Peyer's patch (tissue), 4 donors: ENCODE measurements around the gene HMX1. TPM values are rescaled to one million over a fixed set of nuclear protein-coding genes. Genes with fewer than 3 reads are reported as not detected.

Experiments
- DNase-seq, 3 donors: peaks; one replicate each; pipeline ENCODE4 v3.0.0-alpha.2; 2017 to 2019
- H3K27ac ChIP-seq, 4 donors: fragments of 200-600 bp; sonication (generic); one replicate each; pipeline ENCODE4 v1.5.1; 2016 to 2019
- H3K27me3 ChIP-seq, 2 donors: fragments of 200-600 bp; sonication (generic); one replicate each; pipeline ENCODE4 v1.5.1; 2019
- H3K36me3 ChIP-seq, 3 donors: fragments of 200-600 bp; sonication (generic); one replicate each; pipeline ENCODE4 v1.5.1; 2016 to 2019
- H3K4me1 ChIP-seq, 4 donors: fragments of 200-600 bp; sonication (generic); one replicate each; pipeline ENCODE4 v1.5.1; 2016 to 2019
- H3K4me3 ChIP-seq, 4 donors: fragments of 200-600 bp; sonication (generic); 1 replicate in 3 of 4; 2 replicates in 1 of 4; pipeline ENCODE4 v1.5.1; 2016 to 2019; ENCODE audit warnings: mild to moderate bottlenecking in 1 of 4
- H3K9me3 ChIP-seq, 4 donors: fragments of 200-600 bp; sonication (generic); one replicate each; pipeline ENCODE4 v1.5.1; 2016 to 2019; ENCODE audit warnings: mild to moderate bottlenecking in 1 of 4
- CTCF ChIP-seq, 6 experiments: fragments of 450-650 bp in 4 of 6; fragments of 200-600 bp in 2 of 6; sonication (generic) in 1 of 6; IDR thresholded peaks; one replicate each; pipeline ENCODE4 v1.5.1; 2017 to 2019; ENCODE audit warnings: antibody characterized with exemption in 6 of 6, mild to moderate bottlenecking in 3 of 6, moderate library complexity in 1 of 6
- POLR2A ChIP-seq, 2 donors: fragments of 450-650 bp; IDR thresholded peaks; one replicate each; pipeline ENCODE4 v1.5.1; 2017; ENCODE audit warnings: antibody characterized with exemption in 2 of 2, mild to moderate bottlenecking in 2 of 2, moderate library complexity in 2 of 2
- total RNA-seq, 4 donors: library from RNA; depleted of rRNA; stranded (reverse); fragments of >200 nt; gene quantifications; one replicate each; pipeline ENCODE4 v1.1.0, GENCODE V29; 2016

HMX1 gene
- total RNA-seq, 4 donors from 2014 or later, result not detected

GRCh38 chr4:8865681-8866310 is 5.8 kb downstream of the HMX1 start:
- Histone ChIP-seq H3K27me3 (peaks cover 0 to 35% of the 10 kb centered on the region in 2 donors), H3K27ac (no peak overlapping the region), H3K4me1 (peaks cover 0 to 5% (median 0%) of the 10 kb centered on the region in 4 donors), H3K36me3 (no peaks in the 10 kb centered on the region), H3K4me3 (no peak overlapping the region), H3K9me3 (no peaks in the 10 kb centered on the region)
- DNase-seq, result no peak
- TF ChIP-seq POLR2A (IDR thresholded peaks at IDR 0.05), result no peak
- TF ChIP-seq CTCF (IDR thresholded peaks at IDR 0.05), result no peak

GRCh38 chr4:8864912-8865680 is 6.5 kb downstream of the HMX1 start:
- H3K27me3 ChIP-seq, result peaks cover 0 to 41% of the 10 kb centered on the region in 2 donors

GRCh38 chr4:8863686-8864682 is 7.7 kb downstream of the HMX1 start:
- TF ChIP-seq CTCF (IDR thresholded peaks at IDR 0.05) (no peak), POLR2A (IDR thresholded peaks at IDR 0.05) (no peak)
- H3K9me3 ChIP-seq, result no peaks in the 10 kb centered on the region
- DNase-seq, result no peak
- H3K4me1 ChIP-seq, result peaks cover 0 to 10% (median 0%) of the 10 kb centered on the region in 4 donors
- no peaks in the 10 kb centered on the region for H3K36me3 ChIP-seq
- peaks cover 0 to 36% of the 10 kb centered on the region in 2 donors for H3K27me3 ChIP-seq
- H3K27ac ChIP-seq, result no peak overlapping the region
- H3K4me3 ChIP-seq, result no peak overlapping the region

More at GRCh38 chr4:8864912-8865680, 6.5 kb downstream of the HMX1 start:
- no peak for DNase-seq
- peaks cover 0 to 10% (median 0%) of the 10 kb centered on the region in 4 donors for H3K4me1 ChIP-seq
- no peaks in the 10 kb centered on the region for H3K36me3 ChIP-seq
- TF ChIP-seq CTCF (IDR thresholded peaks at IDR 0.05) (no peak), POLR2A (IDR thresholded peaks at IDR 0.05) (no peak)
- H3K27ac ChIP-seq, result no peak overlapping the region
- no peak overlapping the region for H3K4me3 ChIP-seq
- no peaks in the 10 kb centered on the region for H3K9me3 ChIP-seq

GRCh38 chr4:8862800-8863685 is 8.6 kb downstream of the HMX1 start:
- Histone ChIP-seq H3K9me3 (no peaks in the 10 kb centered on the region), H3K27ac (no peak overlapping the region), H3K27me3 (peaks cover 0 to 41% of the 10 kb centered on the region in 2 donors), H3K36me3 (no peaks in the 10 kb centered on the region), H3K4me3 (no peak overlapping the region), H3K4me1 (peaks cover 0 to 10% (median 0%) of the 10 kb centered on the region in 4 donors)
- TF ChIP-seq POLR2A (IDR thresholded peaks at IDR 0.05), result no peak
- no peak for TF ChIP-seq CTCF (IDR thresholded peaks at IDR 0.05)
- DNase-seq, result no peak
